ENCODE data around the gene CLASP2.
"Not testable (repeated sequence)": the region's sequence is repeated elsewhere in the genome, so short reads cannot be mapped to it uniquely, and the experiment has no call there.

Gene CLASP2

GRCh38 chr3:33694944-33695343, 23.1 kb downstream of the CLASP2 start:
- DNase-seq (ENCODE audit: insufficient read length, low spot score) (no peak), FAIRE-seq (no peak)
- TF ChIP-seq, protein P1, sequence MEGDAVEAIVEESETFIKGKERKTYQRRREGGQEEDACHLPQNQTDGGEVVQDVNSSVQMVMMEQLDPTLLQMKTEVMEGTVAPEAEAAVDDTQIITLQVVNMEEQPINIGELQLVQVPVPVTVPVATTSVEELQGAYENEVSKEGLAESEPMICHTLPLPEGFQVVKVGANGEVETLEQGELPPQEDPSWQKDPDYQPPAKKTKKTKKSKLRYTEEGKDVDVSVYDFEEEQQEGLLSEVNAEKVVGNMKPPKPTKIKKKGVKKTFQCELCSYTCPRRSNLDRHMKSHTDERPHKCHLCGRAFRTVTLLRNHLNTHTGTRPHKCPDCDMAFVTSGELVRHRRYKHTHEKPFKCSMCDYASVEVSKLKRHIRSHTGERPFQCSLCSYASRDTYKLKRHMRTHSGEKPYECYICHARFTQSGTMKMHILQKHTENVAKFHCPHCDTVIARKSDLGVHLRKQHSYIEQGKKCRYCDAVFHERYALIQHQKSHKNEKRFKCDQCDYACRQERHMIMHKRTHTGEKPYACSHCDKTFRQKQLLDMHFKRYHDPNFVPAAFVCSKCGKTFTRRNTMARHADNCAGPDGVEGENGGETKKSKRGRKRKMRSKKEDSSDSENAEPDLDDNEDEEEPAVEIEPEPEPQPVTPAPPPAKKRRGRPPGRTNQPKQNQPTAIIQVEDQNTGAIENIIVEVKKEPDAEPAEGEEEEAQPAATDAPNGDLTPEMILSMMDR (IDR thresholded peaks at IDR 0.05; ENCODE audit: insufficient read depth, missing control alignments): no peak

- no peak for DNase-seq (ENCODE audit: insufficient read length, low spot score)
- TF ChIP-seq, protein P1 (IDR thresholded peaks at IDR 0.05; ENCODE audit: insufficient read depth, missing control alignments): no peak
- peak; percentile 21 for FAIRE-seq
Measured at GRCh38 chr3:33690341-33690740, 27.7 kb downstream of the CLASP2 start.

DNA sequence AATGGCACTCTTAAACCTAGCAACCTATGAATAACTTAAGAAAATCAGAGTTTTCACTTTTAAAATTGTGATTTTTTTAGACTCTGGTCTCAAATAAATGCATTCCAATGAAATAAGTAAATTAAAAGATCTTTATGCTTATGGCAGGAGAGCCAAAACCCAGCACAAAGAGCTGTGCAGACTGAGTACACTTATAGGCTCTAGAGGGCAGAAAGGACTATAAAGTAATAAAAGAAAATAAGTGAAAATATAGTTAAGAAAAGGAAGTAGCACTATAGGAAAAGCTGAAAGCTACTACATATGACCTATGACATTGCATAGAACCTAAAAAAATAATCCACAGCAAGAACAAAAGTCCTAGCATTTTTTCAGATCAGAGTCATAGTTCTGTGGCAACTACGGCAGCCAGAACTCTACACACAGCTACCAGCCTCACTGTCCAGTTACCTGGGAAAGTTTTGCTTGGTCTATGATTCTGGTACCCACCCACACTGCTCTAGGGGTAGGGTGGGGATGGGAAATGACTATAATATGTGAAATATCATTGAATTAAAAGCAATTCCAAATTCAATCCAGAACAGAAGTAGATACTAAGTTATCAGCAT, 30.5 kb downstream of the CLASP2 start:
- DNase-seq (ENCODE audit: insufficient read length, low spot score) (no peak), FAIRE-seq (no peak)
- TF ChIP-seq, protein P1 (IDR thresholded peaks at IDR 0.05; ENCODE audit: insufficient read depth, missing control alignments): no peak

DNA sequence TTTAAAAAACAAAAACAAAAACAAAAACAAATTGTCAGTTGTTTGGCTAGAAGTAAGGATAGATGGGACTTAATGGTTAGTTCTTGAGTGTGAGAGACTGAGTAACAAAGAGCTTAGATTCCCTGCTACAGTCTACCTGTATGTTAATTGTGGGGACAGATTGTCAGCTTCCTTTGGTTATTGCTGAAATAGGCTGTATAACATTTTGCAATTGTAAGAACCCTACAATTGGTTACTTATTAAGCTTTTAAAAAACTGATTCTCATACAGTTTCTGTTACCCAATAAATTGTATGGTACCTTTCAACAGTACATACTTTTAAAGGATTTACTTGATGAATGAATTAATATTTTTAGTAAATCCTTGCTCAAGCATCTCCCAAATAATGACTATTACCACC, 35.3 kb downstream of the CLASP2 start:
- DNase-seq (ENCODE audit: insufficient read length, low spot score) (no peak), FAIRE-seq (no peak)
- TF ChIP-seq, protein P1 (IDR thresholded peaks at IDR 0.05; ENCODE audit: insufficient read depth, missing control alignments): no peak

DNA sequence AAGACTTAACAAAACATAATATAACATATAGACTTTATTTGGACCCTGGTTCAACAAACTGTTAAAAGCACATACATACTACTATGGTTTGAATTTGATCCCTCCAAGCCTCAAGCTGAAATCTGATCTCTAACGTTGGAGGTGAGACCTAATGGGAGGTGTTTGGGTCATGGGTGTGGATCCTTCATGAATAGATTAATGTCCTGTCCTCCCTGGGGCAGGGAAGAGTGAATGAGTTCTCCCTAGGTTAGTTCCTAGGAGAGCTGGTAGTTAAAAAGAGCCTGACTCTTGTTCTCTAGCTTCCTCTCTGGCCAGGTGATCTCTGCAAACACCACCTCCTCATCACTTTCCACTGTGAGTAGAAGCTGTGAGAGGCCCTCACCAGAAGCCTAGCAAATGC, 36.4 kb downstream of the CLASP2 start:
- DNase-seq (ENCODE audit: insufficient read length, low spot score) (no peak), FAIRE-seq (no peak)
- TF ChIP-seq, protein P1 (IDR thresholded peaks at IDR 0.05; ENCODE audit: insufficient read depth, missing control alignments): no peak

- TF ChIP-seq, protein P1 (IDR thresholded peaks at IDR 0.05; ENCODE audit: insufficient read depth, missing control alignments): no peak
- no peak for FAIRE-seq
Measured at GRCh38 chr3:33678073-33678472, 40.0 kb downstream of the CLASP2 start.

DNA sequence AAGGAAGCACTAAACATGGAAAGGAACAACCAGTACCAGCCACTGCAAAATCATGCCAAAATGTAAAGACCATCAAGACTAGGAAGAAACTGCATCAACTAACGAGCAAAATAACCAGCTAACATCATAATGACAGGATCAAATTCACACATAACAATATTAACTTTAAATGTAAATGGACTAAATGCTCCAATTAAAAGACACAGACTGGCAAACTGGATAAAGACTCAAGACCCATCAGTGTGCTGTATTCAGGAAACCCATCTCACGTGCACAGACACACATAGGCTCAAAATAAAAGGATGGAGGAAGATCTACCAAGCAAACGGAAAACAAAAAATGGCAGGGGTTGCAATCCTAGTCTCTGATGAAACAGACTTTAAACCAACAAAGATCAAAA, 44.6 kb downstream of the CLASP2 start:
- not testable (repeated sequence) for FAIRE-seq; DNase-seq (ENCODE audit: insufficient read length, low spot score)

More at GRCh38 chr3:33678073-33678472, 40.0 kb downstream of the CLASP2 start:
- DNase-seq (ENCODE audit: insufficient read length, low spot score): no peak

- DNase-seq (ENCODE audit: insufficient read length, low spot score) (no peak), FAIRE-seq (no peak)
- TF ChIP-seq, protein P1 (IDR thresholded peaks at IDR 0.05; ENCODE audit: insufficient read depth, missing control alignments): no peak
Measured at GRCh38 chr3:33668618-33669017, 49.4 kb downstream of the CLASP2 start.

Measured in D721Med (cell line).